ENCODE data around the gene HYAL2.

The HYAL2 gene

GRCh38 chr3:50350213-50350526 is 27.6 kb upstream of the HYAL2 start:
- no peak for DNase-seq

DNA sequence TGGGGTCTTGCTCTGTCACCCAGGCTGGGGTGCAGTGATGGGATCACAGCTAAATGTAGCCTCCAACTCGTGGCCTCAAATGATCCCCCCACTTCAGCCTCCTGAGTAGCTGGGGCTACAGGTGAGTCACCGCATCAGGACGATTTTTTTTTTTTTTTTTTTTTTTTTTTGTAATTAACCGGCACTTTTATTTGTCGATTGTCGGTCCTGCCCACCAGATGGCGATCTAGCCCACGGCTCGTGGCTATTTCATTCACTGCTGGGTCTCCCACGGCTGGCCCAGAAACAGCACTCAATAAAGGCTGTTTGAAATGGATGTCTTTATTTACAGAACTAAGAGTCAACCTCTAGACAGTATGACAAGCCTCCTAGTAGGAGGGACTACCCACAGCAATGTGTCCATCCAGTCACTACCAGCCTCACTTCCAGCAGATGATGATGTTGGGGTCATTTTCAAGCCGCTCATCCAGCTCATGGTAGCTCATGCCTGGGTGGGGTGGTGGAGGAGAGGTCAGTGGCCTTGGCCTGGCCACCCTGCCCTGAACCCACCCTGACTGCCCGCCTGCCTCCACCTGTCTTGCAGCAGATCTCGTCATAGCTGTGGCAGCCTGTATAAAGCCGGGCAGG is 24.8 kb upstream of the HYAL2 start:
- peak; percentile 48 to 54 for DNase-seq

DNA sequence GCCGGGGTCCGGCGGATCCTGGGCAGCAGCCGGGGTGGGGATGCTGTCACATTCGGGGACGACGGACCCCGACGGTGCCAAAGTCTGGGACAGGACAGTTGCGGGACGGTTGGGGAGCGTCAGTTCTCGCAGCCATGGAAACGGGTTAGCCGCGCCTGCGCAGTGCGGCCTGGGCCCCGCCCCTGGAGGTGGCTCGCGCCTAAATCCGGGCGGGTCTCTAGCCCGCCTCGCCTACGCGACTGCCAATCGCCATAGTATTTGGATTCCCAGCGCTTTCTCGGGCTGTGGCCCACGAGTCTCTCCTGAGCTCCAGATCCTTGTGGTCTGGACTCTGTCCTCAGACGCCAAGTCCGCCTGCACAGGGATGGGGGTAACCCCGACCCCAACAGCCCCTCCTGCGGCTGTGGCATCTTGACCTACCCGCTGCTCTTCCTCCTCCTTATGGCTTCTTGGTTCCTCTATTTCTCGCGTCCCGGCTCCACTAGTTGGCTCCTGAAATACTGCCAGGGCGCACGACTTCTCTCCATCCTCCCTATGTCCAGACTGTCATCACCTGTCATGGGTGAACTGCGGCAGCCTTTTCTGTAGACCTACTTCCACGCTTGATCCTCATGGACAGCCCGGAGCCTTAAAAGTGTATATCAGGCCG is 23.2 kb upstream of the HYAL2 start, which contains the start of gene ZMYND10:
Gene ZMYND10, minus strand, starts transcription at position 147 of the 649 bp plus-strand sequence. CDS start 153 bp downstream, outside the sequence.
- peak in 1 of 2 experiments; percentile 61 for DNase-seq

DNA sequence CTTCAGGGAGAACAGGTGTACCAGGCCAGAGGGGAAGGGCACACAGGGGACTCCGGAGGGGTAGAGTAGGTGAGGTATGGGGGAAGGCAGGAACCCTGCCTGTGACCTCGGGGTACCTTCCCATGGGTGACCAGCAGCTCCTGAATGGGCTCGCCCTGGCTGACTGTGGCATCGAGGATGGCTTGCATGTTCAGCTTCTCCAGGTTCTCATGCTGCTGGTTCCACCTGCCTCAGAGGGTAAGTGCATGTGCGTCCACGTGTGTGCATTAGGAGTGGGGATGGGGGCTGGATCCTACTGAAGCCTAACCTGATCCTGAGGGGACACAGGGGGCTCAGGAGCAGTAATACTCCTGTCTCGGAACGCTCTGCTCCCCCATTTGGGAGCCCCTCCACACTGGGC is 22.5 kb upstream of the HYAL2 start:
- DNase-seq: no peak

GRCh38 chr3:50342813-50343633 is 20.5 kb upstream of the HYAL2 start:
- no peak for DNase-seq

DNA sequence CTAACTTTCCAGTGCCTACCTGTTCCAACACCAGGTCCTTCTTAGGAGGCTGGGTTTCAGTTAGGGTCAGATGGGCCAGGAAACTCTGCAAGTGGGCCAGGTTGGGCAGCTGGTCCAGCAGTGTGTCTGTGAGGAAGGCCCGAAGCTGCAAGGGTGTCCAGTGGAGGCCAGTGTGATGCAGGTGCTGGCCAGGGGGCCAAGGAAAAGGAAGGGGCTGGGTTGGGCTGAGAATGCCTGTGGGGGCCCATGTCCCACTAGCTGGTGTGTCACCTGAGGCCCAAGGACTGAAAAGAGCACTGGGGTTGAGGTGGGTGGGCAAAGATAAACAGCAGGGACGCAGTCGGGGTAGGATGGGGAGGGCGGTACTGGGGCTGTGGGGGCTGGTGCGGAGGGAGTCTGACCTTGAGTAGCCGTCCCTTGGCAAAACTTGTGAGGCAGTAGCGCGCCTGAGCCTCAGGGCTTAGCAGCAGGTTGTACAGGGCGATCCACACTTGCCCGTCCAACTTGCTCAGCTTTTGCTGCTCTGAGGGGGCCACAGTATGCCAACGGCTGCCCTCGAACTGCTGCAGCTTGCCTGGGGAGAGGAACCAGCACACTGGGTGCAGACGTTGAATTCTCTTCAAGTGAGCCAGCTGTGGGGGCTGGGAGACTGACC is 19.6 kb upstream of the HYAL2 start:
- DNase-seq: no peak

- no peak for DNase-seq
These were observed 19.0 kb upstream of the HYAL2 start for GRCh38 chr3:50341537-50341936.

DNA sequence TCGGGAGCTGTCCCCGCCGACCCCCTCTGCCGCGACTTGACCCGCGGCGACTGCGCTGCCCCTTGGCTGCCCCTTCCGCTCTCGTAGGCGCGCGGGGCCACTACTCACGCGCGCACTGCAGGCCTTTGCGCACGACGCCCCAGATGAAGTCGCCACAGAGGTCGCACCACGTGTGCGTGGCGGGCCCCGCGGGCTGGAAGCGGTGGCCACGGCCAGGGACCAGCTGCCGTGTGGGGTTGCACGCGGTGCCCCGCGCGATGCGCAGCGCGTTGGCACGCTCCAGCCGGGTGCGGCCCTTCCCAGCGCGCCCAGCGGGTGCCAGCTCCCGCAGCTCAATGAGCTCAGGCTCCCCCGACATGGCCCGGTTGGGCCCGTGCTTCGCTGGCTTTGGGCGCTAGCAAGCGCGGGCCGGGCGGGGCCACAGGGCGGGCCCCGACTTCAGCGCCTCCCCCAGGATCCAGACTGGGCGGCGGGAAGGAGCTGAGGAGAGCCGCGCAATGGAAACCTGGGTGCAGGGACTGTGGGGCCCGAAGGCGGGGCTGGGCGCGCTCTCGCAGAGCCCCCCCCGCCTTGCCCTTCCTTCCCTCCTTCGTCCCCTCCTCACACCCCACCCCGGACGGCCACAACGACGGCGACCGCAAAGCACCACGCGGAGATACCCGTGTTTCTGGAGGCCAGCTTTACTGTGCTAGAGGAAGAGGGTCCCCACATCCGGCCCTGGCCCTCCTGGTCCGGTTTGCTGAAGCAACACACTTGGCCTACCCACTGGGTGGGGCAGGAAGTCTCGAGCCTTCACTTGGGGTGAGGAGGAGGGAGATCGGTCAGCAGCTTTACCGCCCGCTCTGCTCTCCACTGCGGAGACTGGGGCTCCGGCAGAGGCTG is 18.1 kb upstream of the HYAL2 start, which contains the start of gene RASSF1:
Gene RASSF1, minus strand, starts transcription at position 389 of the 882 bp plus-strand sequence. Its CDS starts 31 bp downstream, at position 358.
- no peak for DNase-seq

DNA sequence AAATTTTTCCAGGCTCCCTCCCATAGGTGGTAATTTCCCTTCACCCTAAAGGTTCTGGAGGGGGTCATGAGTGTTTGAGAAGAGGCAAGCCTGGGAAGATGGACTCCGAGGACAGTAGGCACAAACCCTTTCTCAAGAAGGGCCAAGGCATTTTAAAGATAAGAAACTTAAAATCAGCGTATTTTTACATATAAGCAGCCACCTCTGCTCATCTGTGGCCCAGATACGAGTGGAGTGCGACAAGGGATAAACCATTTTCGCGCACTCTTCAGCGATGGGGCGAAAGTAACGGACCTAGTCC is 17.6 kb upstream of the HYAL2 start:
- no peak for DNase-seq

GRCh38 chr3:50339485-50340146 is 17.1 kb upstream of the HYAL2 start:
- no peak for DNase-seq

DNA sequence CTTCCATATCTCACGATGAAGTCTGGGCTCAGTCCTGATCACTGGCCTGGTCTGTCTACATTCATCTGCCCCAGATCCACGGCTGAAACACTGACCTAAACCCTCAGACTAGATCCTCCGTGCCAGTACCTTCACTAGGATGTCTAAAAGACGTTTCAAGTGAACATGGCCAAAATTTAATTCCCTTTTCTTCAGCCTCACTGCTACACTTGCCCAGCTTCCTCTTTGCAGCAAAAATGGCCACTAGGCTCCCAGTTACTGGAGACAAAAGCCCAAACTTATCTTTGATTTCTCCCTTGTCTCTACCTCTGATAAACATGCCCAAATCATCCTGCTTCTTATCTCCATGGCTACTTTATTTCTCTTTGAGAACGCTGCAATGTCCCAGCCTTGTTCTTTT is 16.4 kb upstream of the HYAL2 start:
- DNase-seq: no peak

GRCh38 chr3:50337175-50337861 is 14.8 kb upstream of the HYAL2 start:
- peak; percentile 96 to 98 for DNase-seq

DNA sequence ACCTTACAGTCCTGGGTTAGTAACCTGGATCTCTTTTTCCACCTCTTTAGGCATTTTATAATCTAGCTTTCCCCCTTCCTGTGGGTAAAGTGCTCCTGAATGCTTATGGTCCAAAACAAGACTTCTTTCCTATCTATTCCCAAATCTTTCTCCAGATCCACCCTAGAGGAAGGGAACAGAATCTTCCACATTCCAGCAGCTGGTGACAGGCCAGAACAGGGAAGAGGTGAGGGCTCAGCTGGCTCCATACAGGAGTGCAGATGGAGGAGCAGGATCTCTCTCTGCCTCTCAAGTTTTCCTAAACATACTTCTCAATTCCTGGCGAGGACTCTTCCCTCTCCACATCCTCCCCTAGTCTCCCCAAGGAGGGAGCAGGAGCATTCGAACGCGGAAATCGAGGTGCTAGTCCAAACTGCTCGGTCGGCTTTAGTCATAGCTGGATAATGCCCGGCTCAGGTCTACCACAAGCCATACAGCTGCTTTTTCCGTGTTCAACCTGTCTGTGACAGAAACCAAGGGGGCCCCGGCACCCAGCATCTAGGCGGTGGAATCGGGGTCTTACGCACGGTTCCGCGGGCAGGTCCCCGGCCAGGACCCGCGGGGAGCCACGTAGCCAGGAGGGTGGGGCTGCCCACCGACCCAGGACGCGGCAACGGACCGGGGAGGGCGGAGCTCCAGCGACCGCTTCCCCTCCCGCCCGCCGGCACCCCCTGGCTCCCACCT is 14.1 kb upstream of the HYAL2 start:
- DNase-seq: no peak

DNA sequence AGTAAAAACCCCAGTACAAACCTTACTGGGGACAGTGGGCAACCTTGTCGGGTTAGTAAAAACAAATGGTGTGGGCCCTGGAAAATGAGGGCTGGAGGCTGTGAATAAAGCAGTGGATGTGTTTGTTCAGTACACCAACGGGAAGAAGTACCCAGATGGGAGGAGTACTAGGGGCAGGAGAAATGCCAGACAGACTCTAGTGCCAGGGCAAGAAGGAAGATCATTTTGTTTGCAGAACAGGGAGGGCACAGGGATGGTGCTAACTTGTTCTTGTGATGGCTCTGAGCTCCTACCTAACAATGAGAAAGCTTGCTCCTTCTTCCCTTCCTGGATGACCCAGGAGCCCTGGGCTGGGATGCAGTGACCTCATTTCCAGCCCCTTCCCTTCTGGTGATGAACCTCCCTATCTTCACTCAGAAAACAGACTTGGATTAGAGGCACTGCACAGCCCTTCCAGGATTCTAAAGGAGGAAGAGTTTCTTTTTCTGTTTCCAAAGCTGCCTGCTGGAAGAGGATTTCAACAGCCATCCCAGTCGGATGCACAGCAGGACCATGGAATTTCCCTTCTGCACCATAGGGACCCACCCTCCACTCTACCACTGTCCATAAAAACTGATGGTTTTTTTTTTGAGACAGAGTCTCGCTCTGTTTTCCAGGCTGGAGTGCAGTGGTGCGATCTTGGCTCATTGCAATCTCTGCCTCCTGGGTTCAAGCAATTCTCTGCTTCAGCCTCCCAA is 12.0 kb upstream of the HYAL2 start:
- no peak for DNase-seq

GRCh38 chr3:50333744-50334328 is 11.3 kb upstream of the HYAL2 start:
- no peak for DNase-seq

DNA sequence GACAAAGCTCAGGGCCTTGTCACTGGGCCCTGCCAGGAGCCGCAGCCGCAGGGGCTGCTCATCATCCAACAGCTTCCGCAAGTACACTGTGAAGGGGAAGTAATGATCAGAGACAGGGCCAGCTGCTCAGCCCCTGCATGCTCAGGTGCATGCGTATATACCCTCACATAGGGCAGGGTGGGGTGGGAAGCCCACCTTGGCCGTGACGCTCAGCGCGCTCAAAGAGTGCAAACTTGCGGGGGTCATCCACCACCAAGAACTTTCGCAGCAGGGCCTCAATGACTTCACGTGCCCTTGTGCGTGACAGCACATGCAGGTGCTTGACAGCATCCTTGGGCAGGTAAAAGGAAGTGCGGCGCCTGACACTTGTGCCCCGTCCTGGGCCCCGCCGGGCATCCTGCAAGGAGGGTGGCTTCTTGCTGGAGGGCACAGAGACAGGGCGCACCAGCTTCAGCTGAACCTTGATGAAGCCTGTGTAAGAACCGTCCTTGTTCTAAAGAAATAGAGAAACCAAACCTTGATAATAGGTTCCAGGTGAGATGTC is 8.9 kb upstream of the HYAL2 start:
- no peak for DNase-seq

- no peak for DNase-seq
These were observed 7.8 kb upstream of the HYAL2 start for GRCh38 chr3:50330330-50330729.

DNA sequence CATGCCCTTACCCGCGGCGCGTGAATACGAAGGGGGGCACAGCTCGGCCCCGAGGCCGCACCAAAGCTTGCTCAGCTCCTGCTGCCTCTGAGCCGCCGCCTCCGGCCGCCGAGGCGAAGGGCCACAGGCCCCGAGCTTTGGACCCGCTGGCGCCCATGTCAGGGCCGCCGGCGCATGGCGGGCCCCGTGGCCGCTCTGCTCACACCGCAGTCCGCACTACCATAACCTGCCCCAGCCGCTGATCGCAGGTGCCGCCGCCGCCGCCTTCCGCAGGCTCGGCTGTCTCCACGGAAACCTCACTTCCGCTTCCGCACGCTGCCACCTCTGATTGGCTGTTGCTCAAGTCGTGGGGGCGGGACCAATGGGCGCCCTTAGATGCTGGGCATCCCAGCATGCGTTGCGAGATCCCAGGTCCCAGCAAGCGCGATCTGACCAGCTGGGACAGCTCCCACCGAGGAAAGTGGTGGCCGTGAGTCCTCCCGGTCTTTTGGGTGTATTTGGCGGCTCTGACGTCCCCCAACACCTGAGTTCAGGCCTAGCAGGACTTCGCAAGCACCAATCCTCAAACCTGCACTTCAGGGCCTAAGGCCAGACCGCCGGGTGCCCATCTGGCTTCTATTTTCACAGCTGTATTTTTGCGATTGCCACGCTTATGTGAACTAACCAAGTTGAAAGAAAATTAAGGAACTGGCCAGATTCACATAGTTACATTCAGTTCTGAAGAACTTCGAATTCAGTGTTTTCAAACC is 5.6 kb upstream of the HYAL2 start, which contains the start of gene TUSC2:
Gene TUSC2, minus strand, starts transcription at position 281 of the 749 bp plus-strand sequence. Its CDS starts 124 bp downstream, at position 157.
- DNase-seq: peak; percentile 97 to 98

Measured in SHP77 (cell line).